Endothelial cell of umbilical vein (primary cell): ENCODE data around the gene BTN3A1. TPM values are rescaled to one million over a fixed set of nuclear protein-coding genes. Genes with fewer than 3 reads are reported as not detected.

ENCODE experiments used
- BruUV-seq: library from RNA; stranded (reverse); fragments of 400-500 nt; replicated peaks from 2 replicates; lab custom pipeline; 2021; lab: Mats Ljungman, UMichigan
- CTCF ChIA-PET: fragments of 300-600, 350-600 bp; sonication (Branson Sonifier 250); formaldehyde crosslinking; loops from one replicate; lab custom pipeline; 2021; ENCODE audit warnings: antibody characterized with exemption, inconsistent platforms; lab: Charles Lee
- POLR2A ChIA-PET: fragments of 300-600, 350-600 bp; sonication (Branson Sonifier 250); formaldehyde crosslinking; loops from one replicate; lab custom pipeline; 2021; ENCODE audit warnings: antibody characterized with exemption, inconsistent platforms; lab: Charles Lee
- DNase-seq: peaks from one replicate; pipeline ENCODE4 v3.0.0-alpha.2; 2011; ENCODE audit warnings: low read depth, low spot score
- FAIRE-seq: peaks from 2 replicates; lab custom pipeline; 2011; peaks lifted over from hg19 to GRCh38; lab: Jason Lieb, UNC
- H2AFZ ChIP-seq: 2 replicates; pipeline ENCODE4 v1.6.0; 2012; ENCODE audit warnings: low read depth, low read length, control low read depth, inconsistent platforms
- H3K27ac ChIP-seq: 2 replicates; pipeline ENCODE4 v1.5.1; 2011; ENCODE audit warnings: low read depth, mild to moderate bottlenecking, control low read depth, low read length, moderate library complexity; ENCODE audit not compliant: insufficient read depth
- H3K27me3 ChIP-seq, 2 experiments: 2 replicates each; pipeline versions ENCODE4 v1.6.0 to v1.6.1; 2011; ENCODE audit warnings: low read length in 2 of 2, mixed read lengths in 1 of 2; ENCODE audit not compliant: control insufficient read depth in 2 of 2, insufficient read depth in 2 of 2
- H3K36me3 ChIP-seq, 2 experiments: 2 replicates in 1 of 2; 3 replicates in 1 of 2; pipeline ENCODE4 v1.5.1; 2011; ENCODE audit warnings: low read length in 2 of 2, mild to moderate bottlenecking in 1 of 2, moderate library complexity in 1 of 2; ENCODE audit not compliant: control insufficient read depth in 2 of 2, insufficient read depth in 2 of 2; ENCODE audit errors: extremely low read depth in 1 of 2
- H3K4me1 ChIP-seq: 3 replicates; pipeline ENCODE4 v1.5.1; 2011; ENCODE audit warnings: mild to moderate bottlenecking, low read length; ENCODE audit not compliant: control insufficient read depth, insufficient read depth; ENCODE audit errors: extremely low read depth
- H3K4me2 ChIP-seq: 2 replicates; pipeline ENCODE4 v1.6.1; 2011; ENCODE audit warnings: low read length, control low read depth, mixed read lengths; ENCODE audit not compliant: insufficient read depth
- H3K4me3 ChIP-seq, 3 experiments: fragments of 200-600 bp in 1 of 3; sonication (generic), shearing (Covaris generic) in 1 of 3; replicated peaks in 1 of 3; 2 replicates each; pipeline ENCODE4 v1.5.1; 2011 to 2016; ENCODE audit warnings: control low read depth in 3 of 3, low read length in 3 of 3, mild to moderate bottlenecking in 2 of 3, inconsistent platforms in 1 of 3, low read depth in 1 of 3, moderate library complexity in 1 of 3; ENCODE audit not compliant: insufficient read depth in 1 of 3
- H3K79me2 ChIP-seq: 2 replicates; pipeline ENCODE4 v1.6.0; 2012; ENCODE audit warnings: low read length, inconsistent platforms; ENCODE audit not compliant: control insufficient read depth, insufficient read depth
- H3K9ac ChIP-seq: replicated peaks from 2 replicates; pipeline ENCODE3; 2011; ENCODE audit warnings: low read length, control low read depth; ENCODE audit not compliant: insufficient read depth; ENCODE audit errors: extremely low read depth
- H3K9me1 ChIP-seq: replicated peaks from 3 replicates; pipeline ENCODE4 v1.6.0; 2011; ENCODE audit warnings: mild to moderate bottlenecking, low read length; ENCODE audit not compliant: control insufficient read depth, insufficient read depth; ENCODE audit errors: extremely low read depth
- H3K9me3 ChIP-seq: replicated peaks from 2 replicates; pipeline ENCODE4 v1.5.1; 2012; ENCODE audit warnings: low read length, inconsistent platforms; ENCODE audit not compliant: control insufficient read depth, insufficient read depth
- H4K20me1 ChIP-seq: replicated peaks from 2 replicates; pipeline ENCODE3; 2011; ENCODE audit warnings: mild to moderate bottlenecking, low read length; ENCODE audit not compliant: control insufficient read depth, insufficient read depth; ENCODE audit errors: extremely low read depth
- CTCF ChIP-seq, 2 donors: IDR thresholded peaks; 1 replicate in 1 of 2; 2 replicates in 1 of 2; pipeline ENCODE4 v1.5.1; 2011; ENCODE audit warnings: low read length in 2 of 2, mild to moderate bottlenecking in 2 of 2, moderate library complexity in 2 of 2, control low read depth in 1 of 2, inconsistent platforms in 1 of 2, low read depth in 1 of 2; ENCODE audit not compliant: insufficient read depth in 1 of 2; ENCODE audit errors: extremely low read depth in 1 of 2
- EZH2 ChIP-seq: IDR thresholded peaks from 2 replicates; pipeline ENCODE4 v1.6.1; 2012; ENCODE audit warnings: borderline replicate concordance, low read depth, mild to moderate bottlenecking, moderate library complexity, low read length, inconsistent platforms; ENCODE audit not compliant: severe bottlenecking
- FOS ChIP-seq: IDR thresholded peaks from 2 replicates; pipeline ENCODE4 v1.6.1; 2011; ENCODE audit warnings: mild to moderate bottlenecking, low read length, moderate library complexity, borderline replicate concordance; ENCODE audit not compliant: insufficient read depth
- GATA2 ChIP-seq: IDR thresholded peaks from 2 replicates; pipeline ENCODE4 v1.7.0; 2011; ENCODE audit warnings: low read depth, mild to moderate bottlenecking, moderate library complexity, mixed read lengths, low read length; ENCODE audit not compliant: insufficient read length, insufficient read depth
- JUN ChIP-seq: IDR thresholded peaks from 2 replicates; pipeline ENCODE4 v1.6.1; 2011; ENCODE audit warnings: borderline replicate concordance, low read depth; ENCODE audit not compliant: insufficient read length, insufficient read depth
- MAX ChIP-seq: IDR thresholded peaks from 2 replicates; pipeline ENCODE4 v1.6.1; 2011; ENCODE audit not compliant: insufficient read depth, insufficient read length
- MYC ChIP-seq: IDR thresholded peaks from one replicate; pipeline ENCODE4 v1.6.1; 2011; ENCODE audit warnings: mild to moderate bottlenecking, low read depth, low read length
- POLR2A ChIP-seq: IDR thresholded peaks from 2 replicates; pipeline ENCODE4 v1.6.1; 2012; ENCODE audit warnings: low read depth, mild to moderate bottlenecking, control low read depth, low read length
- POLR2AphosphoS5 ChIP-seq: IDR thresholded peaks from 2 replicates; pipeline ENCODE4 v1.6.1; 2012; ENCODE audit warnings: low read depth, mild to moderate bottlenecking, control low read depth, low read length, moderate library complexity; ENCODE audit not compliant: insufficient read depth
- dilution Hi-C: fragments of 300-500 bp; cut with MboI; formaldehyde crosslinking; loops from one replicate; pipeline ENCODE4 v1.15.0; 2019; ENCODE audit warnings: low sequenced_read_pairs; ENCODE audit not compliant: extremely low pct_ligation_motif_present
- intact Hi-C: fragments of 100-400 bp; cut with micrococcal nuclease; formaldehyde crosslinking; loops from one replicate; pipeline ENCODE4 v1.10.0; 2022
- polyA plus RNA-seq, 4 experiments: library from polyadenylated mRNA; depleted of rRNA in 3 of 4; stranded (reverse) in 3 of 4; unstranded in 1 of 4; fragments of >200 nt; gene quantifications; 2 replicates each; pipeline versions ENCODE4 v1.2.1 to v1.2.3, GENCODE V29; 2011 to 2012; ENCODE audit warnings: missing spikeins in 1 of 4
- total RNA-seq: library from RNA; stranded (reverse); gene quantifications from 2 replicates; pipeline ENCODE4 v1.2.3, GENCODE V29; 2021

Gene BTN3A1
- total and polyA plus RNA-seq, 2 donors (not counting 3 experiments of a cell fraction or from before 2014, with no cell fraction given) = 7.6 to 12.1 TPM

GRCh38 chr6:26437550-26437949 is 35.5 kb downstream of the BTN3A1 start:
- BruUV-seq = no TSS peak
- Histone ChIP-seq H3K9me3 (no peaks in the 10 kb centered on the region), H4K20me1 (no peaks in the 10 kb centered on the region), H3K4me1 (peaks cover 13% of the 10 kb centered on the region), H3K9me1 (no peaks in the 10 kb centered on the region), H3K27me3 (no peaks in the 10 kb centered on the region), H2AFZ (no peak overlapping the region), H3K27ac (no peak overlapping the region), H3K79me2 (no peaks in the 10 kb centered on the region), H3K4me2 (no peak overlapping the region), H3K36me3 (no peaks in the 10 kb centered on the region), H3K4me3 (no peak overlapping the region), H3K9ac (no peak overlapping the region)
- ChIA-PET POLR2A (no interaction called here), CTCF (no interaction called here)
- DNase-seq (no peak), FAIRE-seq (no peak)
- TF ChIP-seq POLR2A = no peak
- no peak for TF ChIP-seq POLR2AphosphoS5
- no peak for TF ChIP-seq JUN
- TF ChIP-seq CTCF (IDR thresholded peaks at IDR 0.05; ENCODE audit: extremely low read depth in 1 of 2, insufficient read depth in 1 of 2, low read depth in 1 of 2, low read length in 2 of 2) = no peak
- no peak for TF ChIP-seq EZH2
- intact Hi-C loops = no loop called here
- dilution Hi-C loops = no loop called here

- Histone ChIP-seq H3K4me2 (no peak overlapping the region), H3K27me3 (no peaks in the 10 kb centered on the region), H3K36me3 (no peaks in the 10 kb centered on the region), H4K20me1 (no peaks in the 10 kb centered on the region), H3K9me3 (no peaks in the 10 kb centered on the region), H3K9me1 (no peaks in the 10 kb centered on the region), H2AFZ (no peak overlapping the region), H3K4me3 (no peak overlapping the region), H3K27ac (no peak overlapping the region), H3K79me2 (no peaks in the 10 kb centered on the region), H3K4me1 (peaks cover 10% of the 10 kb centered on the region), H3K9ac (no peak overlapping the region)
- dilution Hi-C loops = no loop called here
- DNase-seq (no peak), FAIRE-seq (no peak)
- ChIA-PET CTCF (no interaction called here), POLR2A (no interaction called here)
- BruUV-seq = no TSS peak
- intact Hi-C loops = no loop called here
- TF ChIP-seq POLR2AphosphoS5 (no peak), EZH2 (no peak), MAX (no peak), FOS (no peak), JUN (no peak), GATA2 (no peak), MYC (no peak), CTCF (IDR thresholded peaks at IDR 0.05; ENCODE audit: extremely low read depth in 1 of 2, insufficient read depth in 1 of 2, low read depth in 1 of 2, low read length in 2 of 2) (no peak), POLR2A (no peak)
Measured at GRCh38 chr6:26438000-26438399, 35.9 kb downstream of the BTN3A1 start.
